GM18505 (cell line): ENCODE data around the gene NOVA2.
A peak's percentile ranks its signal among the peaks of the same experiment; 100 is the strongest.

ENCODE experiments used
- ATAC-seq: cut with Tn5 transposase; IDR thresholded peaks from one replicate; pipeline ENCODE4 v1.9.1; 2021; ENCODE audit not compliant: unreplicated experiment
- POLR2A ChIP-seq: IDR thresholded peaks from 4 replicates; pipeline ENCODE4 v1.6.1; 2011; ENCODE audit warnings: borderline replicate concordance; ENCODE audit not compliant: insufficient read depth, insufficient read length; ENCODE audit errors: extremely low read depth

NOVA2 gene

GRCh38 chr19:45939792-45940514 lies 33.7 kb downstream of the NOVA2 start:
- ATAC-seq: no peak
- no peak for TF ChIP-seq POLR2A

GRCh38 chr19:45938733-45939319 lies 34.8 kb downstream of the NOVA2 start:
- ATAC-seq: no peak
- TF ChIP-seq POLR2A: no peak

- ATAC-seq: no peak
- TF ChIP-seq POLR2A: no peak
Observed at GRCh38 chr19:45935267-45935666, 38.4 kb downstream of the NOVA2 start.

GRCh38 chr19:45934551-45935230 lies 39.0 kb downstream of the NOVA2 start:
- TF ChIP-seq POLR2A: no peak
- ATAC-seq: no peak

- no peak for ATAC-seq
- no peak for TF ChIP-seq POLR2A
Observed at GRCh38 chr19:45933759-45934158, 39.9 kb downstream of the NOVA2 start.

- no peak for TF ChIP-seq POLR2A
- no peak for ATAC-seq
Observed at GRCh38 chr19:45931055-45931454, 42.6 kb downstream of the NOVA2 start.

GRCh38 chr19:45929247-45929646 lies 44.4 kb downstream of the NOVA2 start:
- no peak for ATAC-seq
- no peak for TF ChIP-seq POLR2A

- ATAC-seq: no peak
- TF ChIP-seq POLR2A: peak; percentile 65
Observed at GRCh38 chr19:45927565-45928261, 46.0 kb downstream of the NOVA2 start.

- TF ChIP-seq POLR2A: no peak
- no peak for ATAC-seq
Observed at GRCh38 chr19:45924891-45925447, 48.7 kb downstream of the NOVA2 start.

- ATAC-seq: no peak
- TF ChIP-seq POLR2A: no peak
Observed at GRCh38 chr19:45922281-45922680, 51.4 kb downstream of the NOVA2 start.

GRCh38 chr19:45920458-45920857 lies 53.2 kb downstream of the NOVA2 start:
- ATAC-seq: no peak
- no peak for TF ChIP-seq POLR2A

- no peak for TF ChIP-seq POLR2A
- no peak for ATAC-seq
Observed at GRCh38 chr19:45919678-45920077, 54.0 kb downstream of the NOVA2 start.

- TF ChIP-seq POLR2A: no peak
- no peak for ATAC-seq
Observed at GRCh38 chr19:45918721-45919120, 54.9 kb downstream of the NOVA2 start.
